Measurements from ENCODE around the gene THG1L.

THG1L gene

GRCh38 chr5:157729858-157730257, 1.4 kb upstream of the THG1L start:
- no peak for DNase-seq

GRCh38 chr5:157730900-157731271, 334 bp upstream of the THG1L start:
- no peak for DNase-seq

GRCh38 chr5:157732130-157732514, 902 bp downstream of the THG1L start:
- DNase-seq, result no peak

- no peak for DNase-seq
Measured at GRCh38 chr5:157732596-157733262, 1.5 kb downstream of the THG1L start.

GRCh38 chr5:157734436-157734835, 3.2 kb downstream of the THG1L start:
- no peak for DNase-seq

GRCh38 chr5:157735991-157736390, 4.8 kb downstream of the THG1L start:
- no peak for DNase-seq

- no peak for DNase-seq
Measured at GRCh38 chr5:157739388-157740228, 8.4 kb downstream of the THG1L start.

GRCh38 chr5:157740229-157740610, 9.0 kb downstream of the THG1L start:
- peak; percentile 23 for DNase-seq

GRCh38 chr5:157741131-157741530, 9.9 kb downstream of the THG1L start:
- no peak for DNase-seq

- DNase-seq, result peak; percentile 93
Measured at GRCh38 chr5:157743163-157744050, 12.2 kb downstream of the THG1L start, which contains the start of gene LSM11. LSM11 (plus strand) TSS chr5:157743712; CDS start chr5:157743751, 39 bp downstream.

GRCh38 chr5:157744051-157745011, 13.1 kb downstream of the THG1L start:
- peak; percentile 36 for DNase-seq

GRCh38 chr5:157745041-157745456, 13.8 kb downstream of the THG1L start:
- no peak for DNase-seq

GRCh38 chr5:157747173-157747740, 16.0 kb downstream of the THG1L start:
- DNase-seq, result no peak

- DNase-seq, result peak; percentile 19
Measured at GRCh38 chr5:157747766-157748700, 16.8 kb downstream of the THG1L start.

- peak; percentile 30 for DNase-seq
Measured at GRCh38 chr5:157748760-157749461, 17.7 kb downstream of the THG1L start.

- DNase-seq, result no peak
Measured at GRCh38 chr5:157749462-157749799, 18.2 kb downstream of the THG1L start.

- no peak for DNase-seq
Measured at GRCh38 chr5:157750320-157750719, 19.1 kb downstream of the THG1L start.

GRCh38 chr5:157756122-157756521, 24.9 kb downstream of the THG1L start:
- DNase-seq, result no peak

- DNase-seq, result no peak
Measured at GRCh38 chr5:157758706-157759105, 27.5 kb downstream of the THG1L start.
